Measurements from ENCODE around the gene C2CD2L.

DNA sequence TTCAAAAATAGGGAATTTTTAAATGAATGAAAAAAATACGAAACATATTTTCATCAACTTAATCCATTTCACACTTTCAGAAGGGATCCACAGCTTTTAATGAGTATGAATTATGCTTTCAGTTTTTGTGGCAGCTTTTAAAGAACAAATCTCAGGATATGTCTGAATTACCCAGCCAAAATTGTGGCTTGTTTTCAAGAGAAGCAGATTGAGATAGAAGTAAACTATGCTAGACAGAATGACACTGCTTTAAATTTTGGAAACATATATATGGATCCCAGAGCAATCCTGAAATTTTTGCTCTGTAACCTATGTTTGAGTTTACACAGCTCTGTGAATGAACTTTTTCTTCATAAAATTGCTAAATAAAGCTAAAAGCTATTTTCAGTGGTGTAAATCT, 11.8 kb downstream of the C2CD2L start:
- TF ChIP-seq, protein P1, sequence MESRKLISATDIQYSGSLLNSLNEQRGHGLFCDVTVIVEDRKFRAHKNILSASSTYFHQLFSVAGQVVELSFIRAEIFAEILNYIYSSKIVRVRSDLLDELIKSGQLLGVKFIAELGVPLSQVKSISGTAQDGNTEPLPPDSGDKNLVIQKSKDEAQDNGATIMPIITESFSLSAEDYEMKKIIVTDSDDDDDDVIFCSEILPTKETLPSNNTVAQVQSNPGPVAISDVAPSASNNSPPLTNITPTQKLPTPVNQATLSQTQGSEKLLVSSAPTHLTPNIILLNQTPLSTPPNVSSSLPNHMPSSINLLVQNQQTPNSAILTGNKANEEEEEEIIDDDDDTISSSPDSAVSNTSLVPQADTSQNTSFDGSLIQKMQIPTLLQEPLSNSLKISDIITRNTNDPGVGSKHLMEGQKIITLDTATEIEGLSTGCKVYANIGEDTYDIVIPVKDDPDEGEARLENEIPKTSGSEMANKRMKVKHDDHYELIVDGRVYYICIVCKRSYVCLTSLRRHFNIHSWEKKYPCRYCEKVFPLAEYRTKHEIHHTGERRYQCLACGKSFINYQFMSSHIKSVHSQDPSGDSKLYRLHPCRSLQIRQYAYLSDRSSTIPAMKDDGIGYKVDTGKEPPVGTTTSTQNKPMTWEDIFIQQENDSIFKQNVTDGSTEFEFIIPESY (IDR thresholded peaks at IDR 0.05), result no peak
- TF ChIP-seq, protein P2, sequence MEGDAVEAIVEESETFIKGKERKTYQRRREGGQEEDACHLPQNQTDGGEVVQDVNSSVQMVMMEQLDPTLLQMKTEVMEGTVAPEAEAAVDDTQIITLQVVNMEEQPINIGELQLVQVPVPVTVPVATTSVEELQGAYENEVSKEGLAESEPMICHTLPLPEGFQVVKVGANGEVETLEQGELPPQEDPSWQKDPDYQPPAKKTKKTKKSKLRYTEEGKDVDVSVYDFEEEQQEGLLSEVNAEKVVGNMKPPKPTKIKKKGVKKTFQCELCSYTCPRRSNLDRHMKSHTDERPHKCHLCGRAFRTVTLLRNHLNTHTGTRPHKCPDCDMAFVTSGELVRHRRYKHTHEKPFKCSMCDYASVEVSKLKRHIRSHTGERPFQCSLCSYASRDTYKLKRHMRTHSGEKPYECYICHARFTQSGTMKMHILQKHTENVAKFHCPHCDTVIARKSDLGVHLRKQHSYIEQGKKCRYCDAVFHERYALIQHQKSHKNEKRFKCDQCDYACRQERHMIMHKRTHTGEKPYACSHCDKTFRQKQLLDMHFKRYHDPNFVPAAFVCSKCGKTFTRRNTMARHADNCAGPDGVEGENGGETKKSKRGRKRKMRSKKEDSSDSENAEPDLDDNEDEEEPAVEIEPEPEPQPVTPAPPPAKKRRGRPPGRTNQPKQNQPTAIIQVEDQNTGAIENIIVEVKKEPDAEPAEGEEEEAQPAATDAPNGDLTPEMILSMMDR (IDR thresholded peaks at IDR 0.05; ENCODE audit: low read depth, low read length, missing input control), result no peak
- TF ChIP-seq TAF1 (conservative IDR thresholded peaks at IDR 0.05) (no peak), RXRA (IDR thresholded peaks at IDR 0.05) (no peak), NR2F2 (IDR thresholded peaks at IDR 0.05) (no peak), EGR1 (IDR thresholded peaks at IDR 0.05; ENCODE audit: low read depth in 2 of 2) (no peak), YY1 (IDR thresholded peaks at IDR 0.05) (no peak), RAD21 (IDR thresholded peaks at IDR 0.05) (no peak)
- TF ChIP-seq, protein P3, sequence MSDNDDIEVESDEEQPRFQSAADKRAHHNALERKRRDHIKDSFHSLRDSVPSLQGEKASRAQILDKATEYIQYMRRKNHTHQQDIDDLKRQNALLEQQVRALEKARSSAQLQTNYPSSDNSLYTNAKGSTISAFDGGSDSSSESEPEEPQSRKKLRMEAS (IDR thresholded peaks at IDR 0.05), result no peak
- TF ChIP-seq, protein P4, sequence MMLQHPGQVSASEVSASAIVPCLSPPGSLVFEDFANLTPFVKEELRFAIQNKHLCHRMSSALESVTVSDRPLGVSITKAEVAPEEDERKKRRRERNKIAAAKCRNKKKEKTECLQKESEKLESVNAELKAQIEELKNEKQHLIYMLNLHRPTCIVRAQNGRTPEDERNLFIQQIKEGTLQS (IDR thresholded peaks at IDR 0.05), result no peak
- TF ChIP-seq, protein P5, sequence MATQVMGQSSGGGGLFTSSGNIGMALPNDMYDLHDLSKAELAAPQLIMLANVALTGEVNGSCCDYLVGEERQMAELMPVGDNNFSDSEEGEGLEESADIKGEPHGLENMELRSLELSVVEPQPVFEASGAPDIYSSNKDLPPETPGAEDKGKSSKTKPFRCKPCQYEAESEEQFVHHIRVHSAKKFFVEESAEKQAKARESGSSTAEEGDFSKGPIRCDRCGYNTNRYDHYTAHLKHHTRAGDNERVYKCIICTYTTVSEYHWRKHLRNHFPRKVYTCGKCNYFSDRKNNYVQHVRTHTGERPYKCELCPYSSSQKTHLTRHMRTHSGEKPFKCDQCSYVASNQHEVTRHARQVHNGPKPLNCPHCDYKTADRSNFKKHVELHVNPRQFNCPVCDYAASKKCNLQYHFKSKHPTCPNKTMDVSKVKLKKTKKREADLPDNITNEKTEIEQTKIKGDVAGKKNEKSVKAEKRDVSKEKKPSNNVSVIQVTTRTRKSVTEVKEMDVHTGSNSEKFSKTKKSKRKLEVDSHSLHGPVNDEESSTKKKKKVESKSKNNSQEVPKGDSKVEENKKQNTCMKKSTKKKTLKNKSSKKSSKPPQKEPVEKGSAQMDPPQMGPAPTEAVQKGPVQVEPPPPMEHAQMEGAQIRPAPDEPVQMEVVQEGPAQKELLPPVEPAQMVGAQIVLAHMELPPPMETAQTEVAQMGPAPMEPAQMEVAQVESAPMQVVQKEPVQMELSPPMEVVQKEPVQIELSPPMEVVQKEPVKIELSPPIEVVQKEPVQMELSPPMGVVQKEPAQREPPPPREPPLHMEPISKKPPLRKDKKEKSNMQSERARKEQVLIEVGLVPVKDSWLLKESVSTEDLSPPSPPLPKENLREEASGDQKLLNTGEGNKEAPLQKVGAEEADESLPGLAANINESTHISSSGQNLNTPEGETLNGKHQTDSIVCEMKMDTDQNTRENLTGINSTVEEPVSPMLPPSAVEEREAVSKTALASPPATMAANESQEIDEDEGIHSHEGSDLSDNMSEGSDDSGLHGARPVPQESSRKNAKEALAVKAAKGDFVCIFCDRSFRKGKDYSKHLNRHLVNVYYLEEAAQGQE (IDR thresholded peaks at IDR 0.05), result no peak

Measured in liver (tissue), 3 donors.